Left cardiac atrium (tissue), 4 donors: ENCODE measurements around the gene SP4. TPM values are rescaled to one million over a fixed set of nuclear protein-coding genes. Genes with fewer than 3 reads are reported as not detected.

Experiments used
- ATAC-seq, 2 donors: fragments of 200-7000 bp; cut with Tn5 transposase; one replicate each; pipeline ENCODE4 v1.9.1; 2020; ENCODE audit warnings: mild to moderate bottlenecking in 2 of 2, moderate library complexity in 2 of 2
- DNase-seq: peaks from one replicate; pipeline ENCODE4 v3.0.0-alpha.2; 2020
- intact Hi-C, 2 donors: fragments of 100-400 bp; cut with DNase I; formaldehyde crosslinking; loops; one replicate each; pipeline versions ENCODE4 v1.14.1 to v1.15.1; 2022 to 2023
- microRNA-seq, 2 donors: library from miRNA; unstranded; fragments of <30 nt; microRNA quantifications; one replicate each; pipeline ENCODE4 v1.2.0, GENCODE V29; 2020
- total RNA-seq, 2 donors: library from RNA; stranded (reverse); fragmentation: NEBNext Ultra II Directional; extraction: Animal tissue kit (Norgen Biotek cat#: 25700); gene quantifications; one replicate each; pipeline ENCODE4 v1.2.1, GENCODE V29; 2021
- donor health status: DM: no; HTN: yes; CAD: no.
- donor health status: DM: no; HTN: yes; CAD: no; lungs with severe emphysema.
- donor health status: DM: yes; HTN: yes; CAD: no.
- donor health status: Dilated cardiomyopathy.

The SP4 gene
- total RNA-seq, 2 donors from 2014 or later = 5.2 to 6.1 TPM

DNA sequence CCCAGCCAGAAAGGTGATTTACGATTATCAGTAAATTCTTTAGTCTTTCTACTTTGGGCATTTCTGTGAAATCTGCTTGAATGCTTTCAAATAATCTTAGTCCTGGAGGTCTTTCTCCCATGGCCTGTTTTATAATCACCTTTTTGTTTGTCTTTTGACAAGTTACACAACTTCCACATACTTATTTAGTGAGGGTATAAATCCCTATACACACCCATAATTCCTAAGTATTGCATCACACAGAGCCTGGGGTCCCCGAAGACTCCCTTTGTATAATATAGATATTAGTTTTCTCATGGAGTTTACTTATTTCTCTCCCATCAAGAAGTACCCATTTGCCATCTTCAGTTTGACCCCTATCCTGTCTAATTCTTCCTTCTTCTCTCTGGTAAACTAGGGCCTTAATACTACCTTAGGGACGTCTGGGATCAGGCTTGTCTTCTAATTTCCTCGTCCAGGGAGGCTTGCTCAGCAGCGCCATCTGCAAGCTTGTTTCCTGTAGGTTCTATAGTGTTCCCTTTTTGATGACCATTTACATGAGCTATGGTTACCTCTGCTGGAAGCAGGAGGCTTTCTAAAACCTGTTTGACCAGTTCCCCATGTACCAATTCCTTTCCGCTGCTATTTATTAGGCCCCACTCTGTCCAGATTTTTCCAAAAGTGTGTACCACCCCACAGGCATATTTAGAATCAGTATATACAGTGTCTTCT is 123.1 kb downstream of the SP4 start:
- ATAC-seq (no peak), DNase-seq (no peak)
- intact Hi-C loops = no loop called here

DNA sequence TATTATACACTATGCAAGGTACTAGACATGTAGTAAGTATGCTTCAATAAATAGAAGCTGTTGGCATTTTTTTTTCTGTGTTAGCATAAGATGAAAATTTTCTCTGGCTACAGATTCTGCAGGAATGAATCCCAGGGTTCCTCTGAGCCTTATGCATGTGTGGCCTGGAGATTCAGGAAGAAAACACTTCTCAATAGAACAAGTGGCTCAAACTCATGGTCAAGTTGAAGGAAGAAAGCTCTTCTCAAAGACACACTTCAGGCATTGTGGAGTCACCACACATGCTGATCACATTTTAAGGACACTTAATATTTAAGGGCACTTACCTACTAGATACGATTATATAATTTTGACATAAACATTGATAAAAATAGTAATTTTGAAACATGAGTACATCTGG is 134.5 kb downstream of the SP4 start:
- intact Hi-C loops = no loop called here
- ATAC-seq = no peak

More for the DNA sequence above, 134.5 kb downstream of the SP4 start:
- DNase-seq = no peak

Small RNA genes lying within 50 kb of the gene (microRNA-seq; reads per million reads assigned to microRNA genes)
- 0 reads per million in 2 donors for gene MIR1183

Other genes starting within 250 kb of the SP4 start
- 1 to 10 TPM; 2.9 to 3.6 TPM for gene DNAH11, start 115.0 kb downstream of the SP4 start, total RNA-seq